OCI-LY7 (cell line): ENCODE data around the gene WLS. TPM values are rescaled to one million over a fixed set of nuclear protein-coding genes. Genes with fewer than 3 reads are reported as not detected.
"Not testable (repeated sequence)": the region's sequence is repeated elsewhere in the genome, so short reads cannot be mapped to it uniquely, and the experiment has no call there.

Source experiments
- BruUV-seq: library from RNA; stranded (reverse); fragments of 400-500 nt; replicated peaks from 2 replicates; lab custom pipeline; 2021; lab: Mats Ljungman, UMichigan
- CTCF ChIA-PET: fragments of 300-600 bp; sonication (Branson Sonifier 250); formaldehyde crosslinking; loops from one replicate; lab custom pipeline; 2022; ENCODE audit warnings: antibody characterized with exemption; ENCODE audit not compliant: unreplicated experiment; lab: Charles Lee
- POLR2A ChIA-PET: fragments of 300-600 bp; sonication (Branson Sonifier 250); formaldehyde crosslinking; loops from one replicate; lab custom pipeline; 2022; ENCODE audit warnings: antibody characterized with exemption; lab: Charles Lee
- DNase-seq: peaks from one replicate; pipeline ENCODE4 v3.0.0-alpha.2; 2015; ENCODE audit warnings: low spot score
- H2AFZ ChIP-seq: fragments of 200-600 bp; sonication (generic), shearing (Covaris generic); 2 replicates; pipeline ENCODE4 v1.6.1; 2014; ENCODE audit warnings: mild to moderate bottlenecking, antibody characterized with exemption, low read length, moderate library complexity
- H3K27ac ChIP-seq: fragments of 200-600 bp; sonication (generic); 2 replicates; pipeline ENCODE4 v1.5.1; 2014; ENCODE audit warnings: mixed run types, low read depth, mild to moderate bottlenecking, moderate library complexity, low read length, inconsistent platforms; ENCODE audit not compliant: poor library complexity, severe bottlenecking
- H3K36me3 ChIP-seq: fragments of 200-600 bp; sonication (generic); 2 replicates; pipeline ENCODE4 v1.6.1; 2014; ENCODE audit warnings: mild to moderate bottlenecking, antibody characterized with exemption, low read length, moderate library complexity, mixed read lengths; ENCODE audit not compliant: insufficient read depth
- H3K4me1 ChIP-seq: fragments of 200-600 bp; sonication (generic); 2 replicates; pipeline ENCODE4 v1.5.1; 2014; ENCODE audit warnings: mild to moderate bottlenecking, low read length; ENCODE audit not compliant: insufficient read depth, poor library complexity, severe bottlenecking
- H3K4me2 ChIP-seq: fragments of 200-600 bp; sonication (generic); 2 replicates; pipeline ENCODE4 v1.6.1; 2014; ENCODE audit warnings: mild to moderate bottlenecking, low read length
- H3K4me3 ChIP-seq: fragments of 200-600 bp; sonication (generic); 2 replicates; pipeline ENCODE4 v1.5.1; 2014; ENCODE audit warnings: mild to moderate bottlenecking, low read depth, low read length; ENCODE audit not compliant: poor library complexity, severe bottlenecking
- H3K79me2 ChIP-seq: fragments of 200-600 bp; sonication (generic); 2 replicates; pipeline ENCODE4 v1.6.1; 2016; ENCODE audit warnings: low read depth, mild to moderate bottlenecking, low read length, moderate library complexity, mixed read lengths; ENCODE audit not compliant: insufficient read depth
- H3K9me2 ChIP-seq: fragments of 200-600 bp; sonication (generic); 2 replicates; pipeline ENCODE4 v1.6.1; 2016; ENCODE audit warnings: mild to moderate bottlenecking, low read length, mixed read lengths; ENCODE audit not compliant: insufficient read depth
- H3K9me3 ChIP-seq: fragments of 200-600 bp; sonication (generic); 2 replicates; pipeline ENCODE4 v1.6.1; 2014; ENCODE audit warnings: mild to moderate bottlenecking, mixed run types, low read length, mixed read lengths
- H4K20me1 ChIP-seq: fragments of 200-600 bp; sonication (generic); 2 replicates; pipeline ENCODE4 v1.6.1; 2014; ENCODE audit warnings: mild to moderate bottlenecking, antibody characterized with exemption, low read length, moderate library complexity, mixed read lengths; ENCODE audit not compliant: insufficient read depth
- EZH2phosphoT487 ChIP-seq: fragments of 200-600 bp; sonication (generic); IDR thresholded peaks from 2 replicates; pipeline ENCODE4 v1.6.1; 2018; ENCODE audit warnings: low read depth, borderline replicate concordance, mild to moderate bottlenecking, mixed run types, antibody characterized with exemption, low read length, moderate library complexity, mixed read lengths
- intact Hi-C: fragments of 100-400 bp; cut with micrococcal nuclease; formaldehyde crosslinking; loops from one replicate; pipeline ENCODE4 v1.10.0; 2022; ENCODE audit not compliant: unreplicated experiment
- total RNA-seq, 2 experiments: library from RNA; depleted of rRNA in 1 of 2; stranded (reverse); fragments of >200 nt in 1 of 2; shearing (Covaris generic) in 1 of 2; gene quantifications; 2 replicates each; pipeline ENCODE4 v1.2.3, GENCODE V29; 2014 to 2022
- TF ChIP-seq, protein P1 (sequence below): fragments of 200-600 bp; sonication (generic); conservative IDR thresholded peaks from 2 replicates; pipeline ENCODE4 v1.5.1; 2014; ENCODE audit warnings: mild to moderate bottlenecking, antibody characterized with exemption, low read length, moderate library complexity, mixed read lengths

Gene WLS
- total RNA-seq, 2 experiments from 2014 or later, result not detected

GRCh38 chr1:68269637-68270430 lies 37.5 kb upstream of the WLS start:
- H3K9me3 ChIP-seq, result no peaks in the 10 kb centered on the region
- H4K20me1 ChIP-seq, result no peaks in the 10 kb centered on the region
- no peak for DNase-seq
- intact Hi-C loops, result no loop called here
- ChIA-PET CTCF (no interaction called here), POLR2A (interaction anchor here (0.6 to 1.0 kb wide), 2 partner anchors 15 to 18 kb away, joined by 3 to 4 read pairs; no protein-coding TSS in a partner anchor)
- no peaks in the 10 kb centered on the region for H3K36me3 ChIP-seq
- no peaks in the 10 kb centered on the region for H3K9me2 ChIP-seq
- no peak overlapping the region for H3K4me3 ChIP-seq
- no peaks in the 10 kb centered on the region for H3K79me2 ChIP-seq
- no peak overlapping the region for H2AFZ ChIP-seq
- no peaks in the 10 kb centered on the region for H3K4me1 ChIP-seq
- H3K4me2 ChIP-seq, result no peak overlapping the region
- no peak overlapping the region for H3K27ac ChIP-seq
- BruUV-seq, result no TSS peak
- TF ChIP-seq, protein P1, sequence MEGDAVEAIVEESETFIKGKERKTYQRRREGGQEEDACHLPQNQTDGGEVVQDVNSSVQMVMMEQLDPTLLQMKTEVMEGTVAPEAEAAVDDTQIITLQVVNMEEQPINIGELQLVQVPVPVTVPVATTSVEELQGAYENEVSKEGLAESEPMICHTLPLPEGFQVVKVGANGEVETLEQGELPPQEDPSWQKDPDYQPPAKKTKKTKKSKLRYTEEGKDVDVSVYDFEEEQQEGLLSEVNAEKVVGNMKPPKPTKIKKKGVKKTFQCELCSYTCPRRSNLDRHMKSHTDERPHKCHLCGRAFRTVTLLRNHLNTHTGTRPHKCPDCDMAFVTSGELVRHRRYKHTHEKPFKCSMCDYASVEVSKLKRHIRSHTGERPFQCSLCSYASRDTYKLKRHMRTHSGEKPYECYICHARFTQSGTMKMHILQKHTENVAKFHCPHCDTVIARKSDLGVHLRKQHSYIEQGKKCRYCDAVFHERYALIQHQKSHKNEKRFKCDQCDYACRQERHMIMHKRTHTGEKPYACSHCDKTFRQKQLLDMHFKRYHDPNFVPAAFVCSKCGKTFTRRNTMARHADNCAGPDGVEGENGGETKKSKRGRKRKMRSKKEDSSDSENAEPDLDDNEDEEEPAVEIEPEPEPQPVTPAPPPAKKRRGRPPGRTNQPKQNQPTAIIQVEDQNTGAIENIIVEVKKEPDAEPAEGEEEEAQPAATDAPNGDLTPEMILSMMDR, result no peak
- no peak for TF ChIP-seq EZH2phosphoT487

DNA sequence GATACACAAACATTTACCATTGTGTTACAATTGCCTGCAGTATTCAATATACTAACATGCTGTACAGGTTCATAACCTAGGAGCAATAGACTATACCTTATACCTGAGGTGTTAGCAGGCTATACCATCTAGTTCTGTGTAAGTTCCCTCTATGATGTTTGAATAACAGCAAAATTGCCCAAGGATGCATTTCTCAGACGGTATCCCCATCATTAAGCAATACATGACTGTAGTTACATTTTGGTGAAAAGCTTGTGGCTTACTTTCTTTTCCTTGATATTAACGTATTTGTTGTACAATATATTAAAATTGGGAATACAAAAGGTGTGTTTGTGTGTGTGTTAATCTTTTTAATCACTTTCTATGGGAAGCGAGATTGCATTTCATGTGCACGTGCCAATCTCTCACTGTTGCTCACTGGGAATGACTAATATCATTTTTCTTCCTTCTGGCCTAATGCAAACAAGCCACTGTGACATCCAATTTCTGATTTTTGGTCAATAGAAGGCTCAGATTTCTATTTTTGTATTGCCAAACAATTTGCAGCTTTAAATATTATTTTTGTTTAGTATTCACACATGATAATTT lies 36.7 kb upstream of the WLS start:
- no TSS peak for BruUV-seq

DNA sequence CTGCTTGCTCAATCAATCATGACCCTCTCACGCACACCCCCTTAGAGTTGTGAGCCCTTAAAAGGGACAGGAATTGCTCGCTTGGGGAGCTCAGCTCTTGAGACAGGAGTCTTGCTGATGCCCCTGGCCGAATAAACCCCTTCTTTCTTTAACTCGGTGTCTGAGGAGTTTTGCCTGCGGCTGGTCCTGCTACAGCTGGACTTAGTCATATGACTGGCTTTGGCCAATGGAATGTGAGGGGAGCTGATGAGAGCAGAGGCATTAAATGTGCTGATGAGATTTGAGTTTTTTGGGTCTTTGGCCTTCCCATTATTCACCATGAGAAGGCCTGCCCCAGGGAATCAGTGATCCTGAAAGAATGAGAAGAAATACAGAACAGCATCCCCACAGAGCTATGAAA lies 24.5 kb upstream of the WLS start:
- DNase-seq, H3K9me2 ChIP-seq, H3K36me3 ChIP-seq, BruUV-seq, H3K27ac ChIP-seq, POLR2A ChIA-PET, H3K79me2 ChIP-seq, H2AFZ ChIP-seq, H4K20me1 ChIP-seq, CTCF ChIA-PET, H3K4me1 ChIP-seq, H3K4me3 ChIP-seq, H3K9me3 ChIP-seq, intact Hi-C loops, H3K4me2 ChIP-seq: not testable (repeated sequence)

More for the DNA sequence above, 36.7 kb upstream of the WLS start:
- no peak for TF ChIP-seq EZH2phosphoT487
- TF ChIP-seq, protein P1, result no peak
- Histone ChIP-seq H3K4me1 (no peaks in the 10 kb centered on the region), H3K79me2 (no peaks in the 10 kb centered on the region), H4K20me1 (no peaks in the 10 kb centered on the region), H3K36me3 (no peaks in the 10 kb centered on the region), H2AFZ (no peak overlapping the region), H3K9me2 (no peaks in the 10 kb centered on the region), H3K9me3 (no peaks in the 10 kb centered on the region), H3K4me3 (no peak overlapping the region), H3K4me2 (no peak overlapping the region), H3K27ac (no peak overlapping the region)
- intact Hi-C loops, result no loop called here
- POLR2A ChIA-PET, result no interaction called here
- CTCF ChIA-PET, result no interaction called here
- no peak for DNase-seq
